H1 (cell line): Measurements from ENCODE around the gene PRKCA. TPM values are rescaled to one million over a fixed set of nuclear protein-coding genes. Genes with fewer than 3 reads are reported as not detected.

Experiments
- CTCF ChIP-seq, 3 experiments: IDR thresholded peaks; 1 replicate in 2 of 3; 2 replicates in 1 of 3; pipeline versions ENCODE4 v1.5.1 to v1.6.1; 2011; ENCODE audit warnings: low read length in 3 of 3, mild to moderate bottlenecking in 3 of 3, inconsistent platforms in 2 of 3, low read depth in 1 of 3, moderate library complexity in 1 of 3; ENCODE audit not compliant: insufficient read depth in 1 of 3; ENCODE audit errors: control extremely low read depth in 1 of 3
- EGR1 ChIP-seq: IDR thresholded peaks from 2 replicates; pipeline ENCODE4 v1.6.1; 2011; ENCODE audit warnings: low read depth, low read length, borderline replicate concordance
- GABPA ChIP-seq: IDR thresholded peaks from 2 replicates; pipeline ENCODE4 v1.6.1; 2011; ENCODE audit warnings: mild to moderate bottlenecking, low read length, moderate library complexity, borderline replicate concordance; ENCODE audit not compliant: insufficient read depth
- GTF2F1 ChIP-seq: IDR thresholded peaks from 2 replicates; pipeline ENCODE4 v1.6.1; 2012; ENCODE audit warnings: low read depth, low read length, improper control_type of control experiment, borderline replicate concordance
- polyA plus RNA-seq, 7 experiments: library from polyadenylated mRNA; depleted of rRNA in 3 of 7; stranded (reverse) in 5 of 7; unstranded in 2 of 7; fragments of >200 nt in 5 of 7; fragments of 200-250 nt in 2 of 7; gene quantifications; 1 replicate in 5 of 7; 2 replicates in 1 of 7; 4 replicates in 1 of 7; pipeline versions ENCODE4 v1.2.1 to v1.2.3, GENCODE V29; 2011 to 2013; ENCODE audit warnings: missing spikeins in 2 of 7, mixed read lengths in 2 of 7
- total RNA-seq: library from RNA; stranded (reverse); fragmentation: NEBNext Ultra II Directional; extraction: Animal tissue kit (Norgen Biotek cat#: 25700); gene quantifications from 2 replicates; pipeline ENCODE4 v1.2.1, GENCODE V29; 2021

The PRKCA gene
- total and polyA plus RNA-seq, 2 of the 8 experiments (the other 6 are each of a cell fraction or from before 2014, with no cell fraction given) = 5.8 to 17.8 TPM

- no peak for TF ChIP-seq CTCF (IDR thresholded peaks at IDR 0.05; ENCODE audit: control extremely low read depth in 1 of 3, insufficient read depth in 1 of 3, low read depth in 1 of 3, low read length in 3 of 3)
- TF ChIP-seq EGR1 = no peak
- TF ChIP-seq GTF2F1 = no peak
- no peak for TF ChIP-seq GABPA
These were observed 114.0 kb downstream of the PRKCA start (continued) for GRCh38 chr17:66416207-66416940.
